ENCODE measurements around the gene UBE2L3. TPM values are rescaled to one million over a fixed set of nuclear protein-coding genes. Genes with fewer than 3 reads are reported as not detected.

UBE2L3 gene
- total and polyA plus RNA-seq, 2 of the 13 experiments (the other 11 are each of a cell fraction or from before 2014, with no cell fraction given) = 30.2 to 58.1 TPM

GRCh38 chr22:21568347-21569075, 997 bp downstream of the UBE2L3 start (continued):
- TF ChIP-seq ZNF512B (CRISPR knock-in tag; IDR thresholded peaks at IDR 0.05; ENCODE audit: borderline replicate concordance) (no peak), SETDB1 (CRISPR knock-in tag; IDR thresholded peaks at IDR 0.05; ENCODE audit: borderline replicate concordance) (no peak), SIX1 (CRISPR knock-in tag; IDR thresholded peaks at IDR 0.05; ENCODE audit: borderline replicate concordance) (no peak), ZNF225 (CRISPR knock-in tag; IDR thresholded peaks at IDR 0.05) (no peak), JUN (CRISPR knock-in tag; IDR thresholded peaks at IDR 0.05) (no peak), GPBP1L1 (CRISPR knock-in tag; IDR thresholded peaks at IDR 0.05) (no peak), ATF3 (CRISPR knock-in tag; IDR thresholded peaks at IDR 0.05) (no peak), SALL1 (CRISPR knock-in tag; IDR thresholded peaks at IDR 0.05) (no peak), POLR2A (IDR thresholded peaks at IDR 0.05; ENCODE audit: insufficient read depth in 1 of 2, low read depth in 2 of 2, low read length in 2 of 2) (peak; percentile 31 to 35; a peak in 2 of 4 replicates), ZNF235 (CRISPR knock-in tag; IDR thresholded peaks at IDR 0.05; ENCODE audit: borderline replicate concordance) (no peak), ZSCAN21 (CRISPR knock-in tag; IDR thresholded peaks at IDR 0.05; ENCODE audit: borderline replicate concordance) (no peak), MYNN (CRISPR knock-in tag; IDR thresholded peaks at IDR 0.05; ENCODE audit: low read depth) (no peak), ARID5B (CRISPR knock-in tag; IDR thresholded peaks at IDR 0.05) (no peak), RBAK (CRISPR knock-in tag; IDR thresholded peaks at IDR 0.05) (no peak), MXI1 (IDR thresholded peaks at IDR 0.05; ENCODE audit: borderline replicate concordance, low read depth, low read length) (no peak), GABPB1 (CRISPR knock-in tag; IDR thresholded peaks at IDR 0.05) (0 out of 2 replicates have a peak, but pooled peaks have one; percentile 21), SAP130 (CRISPR knock-in tag; IDR thresholded peaks at IDR 0.05; ENCODE audit: low read depth) (peak; percentile 21; the same call in 1 of the 2 replicates), HES4 (CRISPR knock-in tag; IDR thresholded peaks at IDR 0.05; ENCODE audit: borderline replicate concordance) (no peak), FOXJ3 (CRISPR knock-in tag; IDR thresholded peaks at IDR 0.05; ENCODE audit: borderline replicate concordance) (no peak), GATAD2A (CRISPR knock-in tag; IDR thresholded peaks at IDR 0.05) (no peak)
